Endothelial cell of hepatic sinusoid (primary cell): ENCODE results near the gene CAST.

Source experiments
- in situ Hi-C: cut with HindIII; loops from 2 replicates; pipeline ENCODE4 v1.10.0; 2017; ENCODE audit warnings: low sequenced_read_pairs

The CAST gene

DNA sequence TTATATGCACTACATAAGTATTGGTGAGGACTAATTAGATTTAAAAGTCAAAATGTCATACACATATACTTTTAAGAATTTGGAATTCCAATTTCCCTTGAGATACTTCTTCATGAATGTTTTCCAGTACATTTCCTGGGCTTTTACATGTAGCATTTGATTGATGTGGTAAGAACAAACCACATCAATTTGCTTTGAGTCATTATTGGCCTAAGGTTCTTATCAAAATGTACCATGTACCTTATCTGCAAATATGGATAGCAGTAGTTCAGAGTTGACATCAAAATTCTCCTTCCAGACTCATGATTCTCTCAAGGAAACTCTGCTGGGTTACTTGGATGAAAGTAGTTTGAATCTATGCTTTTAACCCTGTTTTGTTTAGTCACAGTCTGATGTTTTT is 2.5 kb downstream of the CAST start:
- in situ Hi-C loops, result loop anchor here (5.0 kb wide), 1 partner anchor 322 kb away; no protein-coding TSS in a partner anchor

GRCh38 chr5:96668725-96669124 is 6.5 kb downstream of the CAST start:
- in situ Hi-C loops, result loop anchor here (5.0 kb wide), 1 partner anchor 326 kb away; no protein-coding TSS in a partner anchor

DNA sequence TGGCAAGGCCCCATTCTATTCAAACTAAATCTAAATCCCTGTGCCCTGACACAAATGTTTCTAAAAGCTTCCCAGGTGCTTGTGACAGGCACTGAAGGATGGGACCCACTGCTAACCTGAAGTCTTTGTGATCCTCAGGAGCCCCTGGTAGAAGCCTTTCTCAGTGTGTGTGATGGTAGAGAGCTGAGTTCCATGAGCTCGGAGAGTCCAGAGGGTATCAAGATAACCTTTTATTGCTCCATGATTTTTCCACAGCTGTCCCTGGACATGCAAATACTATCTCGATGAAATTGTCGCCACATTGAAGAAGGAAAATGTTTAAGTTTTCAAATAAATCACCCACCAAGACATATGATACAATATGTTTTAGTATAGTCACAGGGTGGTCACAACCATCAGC is 7.7 kb downstream of the CAST start:
- in situ Hi-C loops, result loop anchor here (5.0 kb wide), 3 partner anchors 58 to 328 kb away; no protein-coding TSS in a partner anchor

DNA sequence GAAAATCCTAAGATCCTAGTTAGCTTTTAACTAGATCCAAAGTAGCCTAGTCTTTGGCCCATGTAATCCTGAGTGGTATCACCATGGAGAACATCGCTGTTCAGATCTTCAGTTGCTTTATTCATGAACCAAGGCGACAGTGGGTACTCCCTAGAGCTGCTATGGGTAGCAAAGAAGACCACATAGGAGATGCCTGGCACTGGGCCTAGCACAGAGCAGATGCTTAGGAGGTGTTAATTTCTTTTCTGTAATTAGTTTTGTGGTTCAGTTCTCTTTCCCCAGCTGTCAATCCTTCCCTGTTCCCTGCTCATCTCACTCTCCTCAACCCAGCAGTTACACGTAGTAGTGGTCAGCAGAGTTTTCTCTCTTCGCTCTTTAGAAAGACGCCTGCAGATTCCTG is 9.3 kb downstream of the CAST start:
- in situ Hi-C loops, result loop anchor here (5.0 kb wide), 2 partner anchors 59 to 71 kb away; no protein-coding TSS in a partner anchor

DNA sequence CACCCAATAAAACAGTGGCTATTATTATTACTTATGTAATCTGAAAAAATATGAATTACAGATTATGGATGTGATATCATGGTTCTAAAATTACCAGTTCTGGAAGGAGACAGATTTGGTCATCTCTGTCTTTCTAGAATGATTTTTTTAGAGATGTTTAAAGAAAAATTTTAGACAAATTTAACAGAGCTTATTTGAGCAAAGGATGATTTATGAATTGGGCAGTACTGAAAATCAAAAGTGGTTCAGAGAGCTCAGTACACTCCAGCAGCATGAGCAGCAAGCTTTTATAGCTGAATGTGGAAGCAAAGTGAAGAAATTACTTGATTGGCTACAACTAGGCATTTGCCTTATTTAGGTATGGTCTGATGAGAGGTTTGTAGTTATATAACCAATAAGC is 11.0 kb downstream of the CAST start:
- in situ Hi-C loops, result loop anchor here (5.0 kb wide), 2 partner anchors 61 to 69 kb away; no protein-coding TSS in a partner anchor

DNA sequence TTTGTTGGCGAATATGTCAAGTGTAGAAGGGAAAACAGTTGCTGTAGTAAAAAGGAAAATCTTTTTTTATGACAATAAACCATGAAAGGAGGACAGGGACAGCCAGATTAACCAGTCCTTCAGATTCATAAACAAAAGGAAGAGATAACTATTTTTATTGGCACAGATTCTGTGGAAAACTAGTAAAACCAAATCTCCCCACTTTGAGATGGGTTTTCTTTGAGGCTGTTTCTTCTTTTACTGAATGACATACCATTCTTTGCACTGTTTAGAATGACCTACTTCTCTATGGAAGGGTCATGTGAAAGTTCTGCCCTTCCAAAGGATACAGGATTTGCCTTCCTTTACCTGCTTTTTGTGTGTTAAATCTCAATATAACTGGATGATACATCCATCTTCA is 13.7 kb downstream of the CAST start:
- in situ Hi-C loops, result no loop called here

GRCh38 chr5:96677496-96677895 is 15.3 kb downstream of the CAST start:
- in situ Hi-C loops, result no loop called here

GRCh38 chr5:96679293-96679692 is 17.1 kb downstream of the CAST start:
- in situ Hi-C loops, result no loop called here

DNA sequence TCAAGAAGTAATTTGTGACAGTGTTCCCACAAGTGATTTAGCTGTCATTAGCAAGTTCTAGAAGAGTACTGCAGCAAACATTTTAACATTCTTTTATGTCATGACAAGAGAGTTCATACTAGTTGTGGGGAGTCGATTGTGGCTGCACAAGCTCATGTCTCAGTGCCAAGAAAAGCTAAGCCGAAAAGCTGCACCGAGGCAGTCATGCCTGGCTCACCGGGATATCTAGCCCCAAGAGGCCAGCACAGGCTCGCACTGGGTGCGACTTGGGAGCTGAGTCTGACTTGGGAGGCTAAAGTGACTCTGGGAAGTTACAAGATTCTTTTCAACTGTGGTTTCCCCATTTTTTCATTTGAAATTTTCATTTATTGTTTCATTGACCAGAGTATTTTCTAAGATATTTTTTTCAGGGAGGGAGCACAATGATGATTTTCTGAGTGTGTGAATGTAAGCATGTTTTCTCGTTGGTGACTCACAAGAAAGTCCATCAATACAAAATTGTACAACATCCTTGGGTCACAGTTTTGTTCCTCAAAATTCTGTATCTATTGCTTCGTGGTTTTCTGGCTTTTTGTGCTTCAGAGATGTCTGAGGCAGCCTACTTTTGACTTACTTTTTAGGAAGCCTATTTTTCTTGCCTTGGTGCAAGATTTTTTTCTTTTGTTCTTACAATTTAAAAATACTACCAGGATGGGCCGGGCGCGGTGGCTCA is 18.7 kb downstream of the CAST start:
- in situ Hi-C loops, result no loop called here

DNA sequence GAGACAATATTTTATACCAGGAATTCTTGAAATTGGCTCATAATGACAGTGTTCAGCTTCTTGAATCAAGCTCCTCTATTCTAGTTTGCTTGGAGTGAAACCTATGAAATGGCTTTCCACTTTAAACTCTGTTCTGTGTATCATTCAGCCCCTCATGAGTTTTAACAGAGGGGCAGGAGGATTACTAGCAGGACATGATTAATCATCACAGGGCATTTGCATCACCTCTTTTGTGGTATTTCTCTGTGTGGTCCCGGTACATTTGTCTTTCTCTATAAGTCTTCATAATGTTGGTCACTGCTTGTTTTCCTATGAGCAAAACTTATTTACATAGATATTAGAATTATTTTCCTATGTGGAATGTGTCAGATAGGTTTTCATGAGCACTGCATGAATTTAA is 21.2 kb downstream of the CAST start:
- in situ Hi-C loops, result no loop called here

- in situ Hi-C loops, result no loop called here
Observed at GRCh38 chr5:96683810-96684209, 21.6 kb downstream of the CAST start.

GRCh38 chr5:96687080-96687479 is 24.9 kb downstream of the CAST start:
- in situ Hi-C loops, result no loop called here

DNA sequence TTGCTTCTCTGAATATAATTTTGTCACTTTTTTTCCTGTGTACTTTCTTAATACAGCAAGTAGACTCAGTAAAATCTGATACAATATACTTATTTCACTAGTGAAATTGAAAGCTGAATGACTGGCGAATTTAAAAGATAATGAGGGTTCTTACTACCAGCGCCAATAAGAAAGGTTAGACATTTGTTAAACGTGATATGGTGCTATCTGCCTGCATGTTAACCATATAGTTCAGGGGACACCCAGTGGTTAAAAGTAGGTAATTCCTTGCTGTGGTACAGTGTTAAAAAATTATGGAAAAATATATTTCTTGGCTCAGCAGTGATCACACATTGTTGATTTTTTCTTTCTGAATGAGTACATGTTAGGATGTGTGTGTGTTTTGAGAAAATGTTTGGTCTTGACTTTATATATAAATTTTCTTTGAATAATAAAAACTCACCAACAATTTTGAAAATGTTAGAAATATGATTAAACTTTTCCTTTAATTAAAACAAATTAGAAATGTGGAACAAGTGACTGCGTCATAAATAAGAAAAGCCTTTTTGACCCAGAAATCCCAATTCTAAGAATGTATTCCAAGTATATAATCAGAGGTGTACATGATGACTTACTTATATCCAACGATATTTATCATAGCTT is 25.8 kb downstream of the CAST start:
- in situ Hi-C loops, result no loop called here

- in situ Hi-C loops, result no loop called here
Observed at GRCh38 chr5:96690861-96691260, 28.7 kb downstream of the CAST start.

DNA sequence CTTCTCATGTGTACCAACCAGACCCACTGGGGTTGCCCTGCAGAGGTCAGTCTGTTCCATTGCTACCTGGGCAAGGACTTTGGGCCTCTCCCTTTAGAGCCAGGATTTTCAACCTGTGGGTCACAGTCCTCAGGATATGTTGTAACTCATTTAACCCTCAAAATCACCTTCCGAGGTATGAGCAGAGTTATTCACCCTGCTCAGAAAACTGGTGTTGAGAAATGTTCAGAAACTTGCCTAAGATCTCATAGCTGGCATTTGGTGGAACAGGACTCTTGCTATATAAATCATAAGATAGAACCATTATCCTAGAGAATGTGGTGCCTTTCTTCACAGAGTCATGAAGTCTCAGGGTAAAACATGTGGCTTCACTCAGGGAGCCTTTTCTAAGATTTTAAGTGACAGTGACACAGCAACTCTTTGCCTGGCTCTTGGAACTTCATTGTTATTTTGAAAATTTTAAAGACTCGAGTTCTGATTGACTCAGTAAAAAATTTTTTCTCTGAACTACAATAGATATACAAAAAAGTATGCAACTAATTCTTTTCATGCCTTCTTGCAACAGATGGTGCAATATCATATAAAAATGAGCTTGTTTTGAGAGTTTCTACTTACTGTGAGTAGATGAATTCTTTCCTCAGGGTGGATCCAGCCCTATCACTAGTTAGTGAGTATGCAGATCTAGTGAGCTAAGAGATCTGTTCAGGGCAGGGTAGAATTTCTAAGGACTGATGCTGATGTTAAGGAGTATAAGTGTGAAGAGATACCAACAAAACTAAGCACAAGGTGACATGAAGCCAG is 29.5 kb downstream of the CAST start:
- in situ Hi-C loops, result no loop called here

- in situ Hi-C loops, result no loop called here
Observed at GRCh38 chr5:96692441-96692840, 30.3 kb downstream of the CAST start.

GRCh38 chr5:96699186-96699820 is 37.1 kb downstream of the CAST start:
- in situ Hi-C loops, result no loop called here

DNA sequence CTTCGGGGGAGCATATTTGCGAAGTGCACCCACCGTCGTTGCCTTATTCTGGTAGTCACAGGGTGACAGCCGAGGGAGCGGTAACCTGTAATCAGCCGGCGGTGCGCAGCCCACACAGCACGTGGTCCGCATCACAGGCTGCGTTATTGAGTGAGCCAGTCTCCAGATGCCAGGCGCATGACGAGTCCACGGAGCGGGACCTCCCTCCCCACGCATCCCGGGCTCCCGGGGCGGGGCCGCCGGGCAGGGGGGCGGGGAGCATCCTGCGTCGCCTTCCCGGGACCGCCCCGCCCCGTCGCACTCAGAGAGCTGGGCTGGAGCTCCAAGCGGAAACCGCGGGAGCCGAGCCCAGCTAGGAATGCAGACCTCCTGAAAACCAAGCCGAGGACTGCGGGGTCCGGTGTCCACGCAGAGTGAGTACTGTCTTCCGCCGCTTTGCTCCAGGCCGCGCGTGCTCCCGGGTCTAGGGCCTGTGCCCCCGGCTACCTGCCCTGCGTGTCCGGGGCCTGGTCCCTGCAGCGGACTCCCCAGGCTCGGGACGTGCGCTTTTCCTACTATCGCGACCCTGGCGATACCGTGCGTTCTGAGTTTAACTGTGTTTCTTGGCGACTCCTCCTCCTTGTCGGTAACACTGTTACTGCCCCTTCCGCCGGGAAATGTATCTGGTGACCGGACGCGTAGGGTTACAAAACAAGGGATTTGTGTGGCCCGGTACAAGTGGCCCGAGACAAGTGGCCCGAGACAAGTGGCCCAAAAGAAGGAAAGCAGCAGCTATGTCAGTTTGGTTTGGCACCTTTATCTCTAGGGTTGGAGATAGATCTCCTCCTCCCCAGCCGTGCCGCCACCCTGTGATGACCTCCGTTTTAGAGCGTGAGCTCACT is 40.6 kb downstream of the CAST start:
- in situ Hi-C loops, result no loop called here

GRCh38 chr5:96703384-96703920 is 41.3 kb downstream of the CAST start:
- in situ Hi-C loops, result no loop called here

DNA sequence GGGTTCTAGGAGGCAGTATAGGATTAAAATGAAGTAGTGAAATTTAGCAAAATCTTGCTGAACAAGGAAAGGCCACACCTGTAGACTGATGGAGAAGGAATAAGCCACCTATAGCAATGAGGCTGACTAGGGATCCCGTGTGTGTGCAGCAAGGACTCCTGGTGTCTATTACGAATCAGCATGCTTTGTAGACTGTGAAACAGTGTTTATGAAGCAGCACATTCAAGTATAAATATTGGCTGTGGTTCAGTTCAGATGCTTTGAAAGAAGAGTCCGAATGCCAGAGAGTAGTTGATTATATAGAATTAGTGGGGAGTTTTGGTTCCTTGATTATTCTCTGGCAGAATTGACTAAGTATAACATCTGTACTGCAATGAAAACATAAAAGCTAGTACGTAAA is 41.8 kb downstream of the CAST start:
- in situ Hi-C loops, result no loop called here
